GM23248 (cell line): ENCODE measurements around the gene DHRS7B. TPM values are rescaled to one million over a fixed set of nuclear protein-coding genes. Genes with fewer than 3 reads are reported as not detected.
"Not testable (repeated sequence)": the region's sequence is repeated elsewhere in the genome, so short reads cannot be mapped to it uniquely, and the experiment has no call there.

Experiments used
- DNase-seq: peaks from one replicate; pipeline ENCODE4 v3.0.0-alpha.2; 2015
- H2AFZ ChIP-seq: fragments of 200-600 bp; sonication (generic); 2 replicates; pipeline ENCODE4 v1.6.1; 2016; ENCODE audit warnings: antibody characterized with exemption
- H3F3A ChIP-seq: fragments of 200-600 bp; sonication (generic); 2 replicates; pipeline ENCODE4 v1.6.1; 2016; ENCODE audit warnings: mild to moderate bottlenecking, antibody characterized with exemption, mixed run types; ENCODE audit not compliant: insufficient read depth
- H3K27ac ChIP-seq: fragments of 200-600 bp; sonication (generic); 2 replicates; pipeline ENCODE4 v1.5.1; 2016; ENCODE audit warnings: mild to moderate bottlenecking
- H3K27me3 ChIP-seq: fragments of 200-600 bp; sonication (generic); replicated peaks from 2 replicates; pipeline ENCODE4 v1.6.1; 2016; ENCODE audit warnings: mild to moderate bottlenecking; ENCODE audit not compliant: insufficient read depth
- H3K36me3 ChIP-seq: fragments of 200-600 bp; sonication (generic); 2 replicates; pipeline ENCODE4 v1.6.1; 2016; ENCODE audit warnings: low read depth, mild to moderate bottlenecking
- H3K4me1 ChIP-seq: fragments of 200-600 bp; sonication (generic); 2 replicates; pipeline ENCODE4 v1.6.1; 2016; ENCODE audit warnings: mild to moderate bottlenecking; ENCODE audit not compliant: insufficient read depth
- H3K4me2 ChIP-seq: fragments of 200-600 bp; sonication (generic); one replicate; pipeline ENCODE4 v1.6.1; 2016; ENCODE audit warnings: mild to moderate bottlenecking; ENCODE audit not compliant: unreplicated experiment
- H3K4me3 ChIP-seq: fragments of 200-600 bp; sonication (generic); 2 replicates; pipeline ENCODE4 v1.5.1; 2016; ENCODE audit warnings: mild to moderate bottlenecking
- H3K79me2 ChIP-seq: fragments of 200-600 bp; sonication (generic); 2 replicates; pipeline ENCODE4 v1.6.1; 2016; ENCODE audit warnings: mild to moderate bottlenecking; ENCODE audit not compliant: insufficient read depth
- H3K9ac ChIP-seq: fragments of 200-600 bp; sonication (generic); 2 replicates; pipeline ENCODE4 v1.6.1; 2016; ENCODE audit warnings: mild to moderate bottlenecking
- H3K9me2 ChIP-seq: fragments of 200-600 bp; sonication (generic); 2 replicates; pipeline ENCODE4 v1.6.1; 2016; ENCODE audit warnings: mixed run types, mild to moderate bottlenecking, moderate library complexity; ENCODE audit not compliant: insufficient read depth
- H3K9me3 ChIP-seq: fragments of 200-600 bp; sonication (generic); one replicate; pipeline ENCODE4 v1.6.1; 2017; ENCODE audit warnings: low read depth
- H4K20me1 ChIP-seq: fragments of 200-600 bp; sonication (generic); 2 replicates; pipeline ENCODE4 v1.6.0; 2016; ENCODE audit not compliant: insufficient read depth
- EZH2 ChIP-seq: fragments of 200-600 bp; sonication (generic); IDR thresholded peaks from 2 replicates; pipeline ENCODE4 v1.6.1; 2018; ENCODE audit warnings: antibody characterized with exemption, mild to moderate bottlenecking; ENCODE audit not compliant: insufficient read depth, poor library complexity, severe bottlenecking
- EZH2phosphoT487 ChIP-seq: fragments of 200-600 bp; sonication (generic); IDR thresholded peaks from 2 replicates; pipeline ENCODE4 v1.6.1; 2018; ENCODE audit warnings: antibody characterized with exemption, moderate library complexity, mild to moderate bottlenecking, low read depth; ENCODE audit not compliant: insufficient read depth
- WGBS, 2 experiments: methylation state at CpG; one replicate each; pipeline ENCODE4 v1.1.6; 2015 to 2017; ENCODE audit warnings: low lambda C conversion rate in 2 of 2, low coverage in 1 of 2; ENCODE audit errors: missing lambda C conversion rate in 2 of 2; 5-methylcytosine and 5-hydroxymethylcytosine counted together
- in situ Hi-C: fragments of 300-500 bp; cut with MboI; formaldehyde crosslinking; loops from 2 replicates; pipeline ENCODE4 v1.15.0; 2020
- polyA plus RNA-seq: library from polyadenylated mRNA; unstranded; fragments of >200 nt; fragmentation: Nextera tagmentation; extraction: Ambion mirVana; gene quantifications from 2 replicates; pipeline ENCODE4 v1.2.1, GENCODE V29; 2016
- total RNA-seq: library from RNA; depleted of rRNA; stranded (reverse); fragments of >200 nt; shearing (Covaris generic); gene quantifications from 2 replicates; pipeline ENCODE4 v1.2.3, GENCODE V29; 2014

DHRS7B gene
- total and polyA plus RNA-seq, 2 experiments from 2014 or later: 34.7 to 36.9 TPM

DNA sequence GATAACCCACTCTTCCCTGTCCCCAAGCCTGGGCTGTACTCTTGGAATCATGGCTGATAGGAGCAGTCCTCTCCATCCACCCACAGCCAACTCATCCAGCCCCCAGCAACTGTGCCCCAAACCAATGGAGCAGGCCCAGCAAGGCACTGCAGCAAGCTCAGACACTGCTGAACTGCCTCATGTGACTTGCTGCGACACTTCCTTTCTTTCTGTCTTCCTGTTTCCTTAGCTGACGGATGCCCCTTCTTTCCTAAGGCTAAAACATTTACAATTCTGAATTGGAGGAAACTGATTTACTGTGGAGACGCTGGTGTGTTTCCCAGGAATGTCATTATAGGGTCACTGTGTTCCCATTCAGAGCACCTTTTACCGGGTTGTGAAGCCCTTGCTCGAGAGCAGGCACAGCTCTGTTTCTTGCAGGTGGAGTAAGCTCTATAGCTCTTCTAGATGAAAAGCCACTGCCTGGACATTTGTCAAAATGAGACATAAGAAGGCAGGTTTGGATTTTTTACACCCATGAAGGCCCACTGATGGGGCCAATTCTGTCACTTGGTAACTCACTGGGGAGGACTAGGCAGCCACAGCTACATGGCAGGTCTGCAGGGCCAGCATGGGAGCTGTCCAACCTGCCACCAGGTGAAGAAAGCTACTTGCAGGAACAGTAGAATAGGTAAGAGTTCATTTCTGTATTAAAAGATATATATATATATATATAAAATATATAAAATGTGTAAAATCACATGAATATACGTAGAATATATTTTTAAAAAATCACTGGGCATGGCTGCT, 59.8 kb downstream of the DHRS7B start:
- H3K79me2 ChIP-seq: no peaks in the 10 kb centered on the region
- in situ Hi-C loops: loop anchor here (25.0 kb wide), 1 partner anchor 99 kb away; no protein-coding TSS in a partner anchor
- 95 to 97% methylated on average over 6 of the region's 6 CpGs for WGBS, 2 experiments

GRCh38 chr17:21189361-21189760, 62.6 kb downstream of the DHRS7B start:
- 95 to 100% methylated on average over 4 of the region's 4 CpGs for WGBS, 2 experiments
- no peak overlapping the region for H3K4me3 ChIP-seq
- no peaks in the 10 kb centered on the region for H3K4me1 ChIP-seq
- no peaks in the 10 kb centered on the region for H3K9me2 ChIP-seq
- H3F3A ChIP-seq: no peaks in the 10 kb centered on the region
- H3K9me3 ChIP-seq: no peaks in the 10 kb centered on the region
- no peaks in the 10 kb centered on the region for H3K27me3 ChIP-seq
- no peak for TF ChIP-seq EZH2phosphoT487
- no peak for TF ChIP-seq EZH2
- in situ Hi-C loops: loop anchor here (25.0 kb wide), 1 partner anchor 102 kb away; no protein-coding TSS in a partner anchor
- H3K4me2 ChIP-seq: no peak overlapping the region
- no peak overlapping the region for H3K27ac ChIP-seq
- H3K79me2 ChIP-seq: peaks cover 9% of the 10 kb centered on the region; the same call in 1 of the 2 replicates
- no peak overlapping the region for H2AFZ ChIP-seq
- no peaks in the 10 kb centered on the region for H4K20me1 ChIP-seq
- no peak overlapping the region for H3K9ac ChIP-seq
- DNase-seq: no peak
- H3K36me3 ChIP-seq: no peaks in the 10 kb centered on the region

More for the DNA sequence above, 59.8 kb downstream of the DHRS7B start:
- Histone ChIP-seq H3K27me3 (no peaks in the 10 kb centered on the region), H3K9ac (no peak overlapping the region), H3K9me3 (no peaks in the 10 kb centered on the region), H3K4me1 (no peaks in the 10 kb centered on the region), H2AFZ (no peak overlapping the region), H3K27ac (no peak overlapping the region), H3K4me2 (no peak overlapping the region), H3F3A (no peaks in the 10 kb centered on the region), H3K4me3 (no peak overlapping the region), H4K20me1 (no peaks in the 10 kb centered on the region), H3K9me2 (no peaks in the 10 kb centered on the region), H3K36me3 (no peaks in the 10 kb centered on the region)
- no peak for DNase-seq
- TF ChIP-seq EZH2phosphoT487 (no peak), EZH2 (no peak)

- Histone ChIP-seq H3K79me2 (peaks cover 15% of the 10 kb centered on the region), H3F3A (no peaks in the 10 kb centered on the region), H3K9me3 (no peaks in the 10 kb centered on the region), H4K20me1 (no peaks in the 10 kb centered on the region), H3K27me3 (no peaks in the 10 kb centered on the region), H3K9ac (no peak overlapping the region), H2AFZ (no peak overlapping the region), H3K27ac (no peak overlapping the region), H3K9me2 (no peaks in the 10 kb centered on the region), H3K36me3 (no peaks in the 10 kb centered on the region), H3K4me2 (no peak overlapping the region), H3K4me1 (no peaks in the 10 kb centered on the region), H3K4me3 (no peak overlapping the region)
- TF ChIP-seq EZH2: no peak
- no peak for TF ChIP-seq EZH2phosphoT487
- 86 to 88% methylated on average over 6 of the region's 6 CpGs for WGBS, 2 experiments
- in situ Hi-C loops: loop anchor here (25.0 kb wide), 1 partner anchor 103 kb away; no protein-coding TSS in a partner anchor
- DNase-seq: no peak
These were observed 63.3 kb downstream of the DHRS7B start for GRCh38 chr17:21190078-21190477.

DNA sequence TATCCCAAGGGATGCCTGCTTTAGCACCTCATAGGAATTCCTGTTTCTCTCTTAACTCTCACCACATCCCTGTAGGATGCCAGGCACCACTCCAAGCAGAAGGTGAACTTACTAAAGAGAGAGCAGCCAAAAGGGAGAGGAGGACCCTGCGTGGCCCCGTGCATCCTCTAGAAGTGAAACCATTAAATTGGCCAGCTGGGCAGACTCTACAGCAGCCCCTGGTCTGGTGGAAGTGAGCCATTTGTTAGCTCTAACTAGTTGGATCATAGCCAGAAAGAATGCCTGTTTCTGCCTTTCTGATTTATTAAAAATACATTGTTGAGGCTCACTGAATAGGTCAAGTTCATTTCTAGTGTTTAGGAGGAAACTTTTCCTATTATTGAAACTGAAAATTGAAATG, 64.9 kb downstream of the DHRS7B start:
- 57 to 63% methylated on average over 2 of the region's 2 CpGs for WGBS, 2 experiments
- TF ChIP-seq EZH2 (no peak), EZH2phosphoT487 (no peak)
- no peak overlapping the region for H3K9ac ChIP-seq
- H3K27ac ChIP-seq: no peak overlapping the region
- no peaks in the 10 kb centered on the region for H3K27me3 ChIP-seq
- in situ Hi-C loops: loop anchor here (25.0 kb wide), 1 partner anchor 104 kb away; no protein-coding TSS in a partner anchor
- H3K4me3 ChIP-seq: no peak overlapping the region
- DNase-seq: no peak
- H2AFZ ChIP-seq: no peak overlapping the region
- no peaks in the 10 kb centered on the region for H3K36me3 ChIP-seq
- no peak overlapping the region for H3K4me2 ChIP-seq
- no peaks in the 10 kb centered on the region for H3K4me1 ChIP-seq
- H3K9me3 ChIP-seq: no peaks in the 10 kb centered on the region
- H3K79me2 ChIP-seq: peaks cover 30% of the 10 kb centered on the region
- H3F3A ChIP-seq: no peaks in the 10 kb centered on the region
- no peaks in the 10 kb centered on the region for H4K20me1 ChIP-seq
- H3K9me2 ChIP-seq: no peaks in the 10 kb centered on the region

- not testable (repeated sequence) for H3K27me3 ChIP-seq, H4K20me1 ChIP-seq, H3K9me2 ChIP-seq, H3F3A ChIP-seq, H3K9ac ChIP-seq, H2AFZ ChIP-seq, H3K36me3 ChIP-seq, H3K4me3 ChIP-seq, H3K4me2 ChIP-seq, H3K27ac ChIP-seq, H3K9me3 ChIP-seq, DNase-seq, H3K4me1 ChIP-seq
- peaks cover 37% of the 10 kb centered on the region for H3K79me2 ChIP-seq
- in situ Hi-C loops: loop anchor here (25.0 kb wide), 1 partner anchor 105 kb away; no protein-coding TSS in a partner anchor
- WGBS, 2 experiments: 94 to 95% methylated on average over 7 of the region's 7 CpGs
These were observed 65.7 kb downstream of the DHRS7B start for GRCh38 chr17:21192414-21192813.
